ENCODE results near the gene DGKA. TPM values are rescaled to one million over a fixed set of nuclear protein-coding genes. Genes with fewer than 3 reads are reported as not detected.

Gene DGKA
- polyA plus RNA-seq, 1 of the 3 experiments (the other 2 are of a cell fraction), result 75.9 TPM

DNA sequence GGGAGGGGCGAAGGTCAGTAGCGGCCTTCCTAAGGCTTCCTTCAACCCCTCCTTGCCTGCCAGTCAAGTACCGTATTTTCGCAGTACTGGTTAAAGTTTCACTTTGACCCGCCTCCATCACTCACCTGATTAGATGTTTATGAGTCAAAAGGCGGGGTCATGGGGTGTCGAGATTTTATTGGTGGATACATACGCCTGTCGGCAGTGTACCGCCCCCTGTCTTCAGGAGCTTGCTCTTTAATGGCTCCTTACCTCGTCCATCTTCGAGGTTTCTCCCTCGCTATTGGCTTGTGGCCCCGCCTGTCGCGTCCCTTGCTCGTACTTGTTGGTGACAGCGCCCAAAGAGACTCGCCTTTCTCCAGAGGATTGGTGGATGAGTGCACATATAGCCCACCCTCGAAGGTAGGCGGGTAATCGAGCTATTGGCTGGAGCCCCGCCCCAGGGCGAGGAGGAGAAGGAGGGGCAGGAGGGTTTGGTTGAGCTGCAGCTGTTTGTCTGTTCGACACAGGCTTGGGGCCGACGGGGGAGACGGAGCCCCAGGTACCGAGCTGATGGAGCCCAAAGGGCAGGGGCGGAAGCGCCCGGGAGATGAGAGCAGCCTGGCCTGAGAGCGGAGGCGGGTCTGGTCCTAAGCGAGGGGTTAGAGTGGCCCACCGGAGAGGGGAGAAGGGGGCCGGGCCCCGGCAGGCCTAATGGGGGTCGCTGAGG is 42.8 kb downstream of the DGKA start, which contains the start of gene RAB5B (continued):
- TF ChIP-seq FOXM1 (IDR thresholded peaks at IDR 0.05; ENCODE audit: low read depth), result no peak
- TF ChIP-seq CHD2 (IDR thresholded peaks at IDR 0.05; ENCODE audit: low read length, partially characterized antibody), result peak; percentile 98
- peak; percentile 44; the same call in 1 of the 2 replicates for TF ChIP-seq YY1 (IDR thresholded peaks at IDR 0.05; ENCODE audit: low read depth)
- no peak for TF ChIP-seq RAD21 (IDR thresholded peaks at IDR 0.05; ENCODE audit: low read length)
- no peak for TF ChIP-seq FOSL2 (IDR thresholded peaks at IDR 0.05; ENCODE audit: borderline replicate concordance, low read depth)
- TF ChIP-seq MXI1 (IDR thresholded peaks at IDR 0.05; ENCODE audit: low read depth, low read length), result peak; percentile 78

DNA sequence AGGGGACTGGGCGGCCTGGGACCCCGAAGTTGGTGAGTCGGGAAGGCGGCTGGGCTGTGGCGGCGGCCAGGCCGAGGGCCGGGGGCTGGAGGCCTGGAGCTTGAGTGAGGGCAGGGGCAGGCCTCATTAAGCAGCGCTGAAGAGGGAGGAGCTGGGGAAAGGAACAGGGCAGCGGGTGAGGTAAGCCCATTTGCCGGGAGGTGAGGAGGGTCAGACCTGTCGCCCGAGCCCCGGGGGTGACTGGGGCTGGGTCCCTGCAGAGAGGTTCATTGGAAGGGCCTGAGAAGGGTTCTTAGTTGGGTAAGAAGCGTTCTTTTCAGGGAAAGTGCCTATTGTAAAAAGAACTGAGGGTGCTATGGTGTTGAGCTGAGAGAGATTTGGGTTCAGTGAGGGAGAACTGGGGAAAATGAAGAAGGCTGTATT is 43.4 kb downstream of the DGKA start:
- peak overlapping the region; percentile 91 for H3K9ac ChIP-seq
- ChIA-PET CTCF (interaction anchor here (0.6 to 2.8 kb wide), 12 partner anchors 10 to 294 kb away, joined by 3 to 28 read pairs (median 4); partner anchors contain the start of genes CD63 and SUOX), POLR2A (interaction anchor here (0.8 to 2.1 kb wide), 13 partner anchors 8 to 326 kb away, joined by 3 to 15 read pairs (median 4); partner anchors contain the start of genes CS, DNAJC14, IKZF4 and ORMDL2)
- TF ChIP-seq RAD21 (IDR thresholded peaks at IDR 0.05; ENCODE audit: low read length) (no peak), RXRA (IDR thresholded peaks at IDR 0.05; ENCODE audit: borderline replicate concordance, low read depth) (no peak), TCF12 (IDR thresholded peaks at IDR 0.05) (no peak), MXI1 (IDR thresholded peaks at IDR 0.05; ENCODE audit: low read depth, low read length) (no peak), TEAD4 (IDR thresholded peaks at IDR 0.05; ENCODE audit: borderline replicate concordance, insufficient read depth) (no peak), ELF1 (IDR thresholded peaks at IDR 0.05) (no peak)
- TF ChIP-seq, protein P1, sequence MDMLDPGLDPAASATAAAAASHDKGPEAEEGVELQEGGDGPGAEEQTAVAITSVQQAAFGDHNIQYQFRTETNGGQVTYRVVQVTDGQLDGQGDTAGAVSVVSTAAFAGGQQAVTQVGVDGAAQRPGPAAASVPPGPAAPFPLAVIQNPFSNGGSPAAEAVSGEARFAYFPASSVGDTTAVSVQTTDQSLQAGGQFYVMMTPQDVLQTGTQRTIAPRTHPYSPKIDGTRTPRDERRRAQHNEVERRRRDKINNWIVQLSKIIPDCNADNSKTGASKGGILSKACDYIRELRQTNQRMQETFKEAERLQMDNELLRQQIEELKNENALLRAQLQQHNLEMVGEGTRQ (IDR thresholded peaks at IDR 0.05; ENCODE audit: borderline replicate concordance, low read depth, low read length), result no peak
- peaks cover 18% of the 10 kb centered on the region for H3F3A ChIP-seq (replicated peaks; ENCODE audit: insufficient read depth)
- H3K27me3 ChIP-seq (ENCODE audit: insufficient read depth), result no peaks in the 10 kb centered on the region
- H3K79me2 ChIP-seq (ENCODE audit: insufficient read depth), result peaks cover 55% of the 10 kb centered on the region
- H3K27ac ChIP-seq (ENCODE audit: low read depth in 2 of 2, low read length in 1 of 2), result peak overlapping the region; percentile 79 to 83
- peak overlapping the region; percentile 53; the same call in 1 of the 2 replicates for H2AFZ ChIP-seq (ENCODE audit: low read depth)
- H3K36me3 ChIP-seq (replicated peaks in 1 of 2; ENCODE audit: control insufficient read depth in 1 of 2, insufficient read depth in 2 of 2, low read length in 1 of 2), result peaks cover 13 to 22% of the 10 kb centered on the region in 2 experiments
- H4K20me1 ChIP-seq (ENCODE audit: insufficient read depth), result no peaks in the 10 kb centered on the region
- H3K4me3 ChIP-seq (ENCODE audit: low read depth in 2 of 2, low read length in 1 of 2), result peak overlapping the region; percentile 69 to 94
- H3K4me1 ChIP-seq (ENCODE audit: control insufficient read depth in 1 of 2, insufficient read depth in 2 of 2, low read depth in 1 of 2, low read length in 1 of 2), result peaks cover 7% of the 10 kb centered on the region in 2 experiments; a peak in 3 of 4 replicates
- no peaks in the 10 kb centered on the region for H3K9me2 ChIP-seq
- no peaks in the 10 kb centered on the region for H3K9me3 ChIP-seq
- WGBS (ENCODE audit: low lambda C conversion rate), result under 1% methylated on average over 15 of the region's 15 CpGs
- peak; percentile 65 for DNase-seq
- H3K4me2 ChIP-seq, result peak overlapping the region; percentile 85

DNA sequence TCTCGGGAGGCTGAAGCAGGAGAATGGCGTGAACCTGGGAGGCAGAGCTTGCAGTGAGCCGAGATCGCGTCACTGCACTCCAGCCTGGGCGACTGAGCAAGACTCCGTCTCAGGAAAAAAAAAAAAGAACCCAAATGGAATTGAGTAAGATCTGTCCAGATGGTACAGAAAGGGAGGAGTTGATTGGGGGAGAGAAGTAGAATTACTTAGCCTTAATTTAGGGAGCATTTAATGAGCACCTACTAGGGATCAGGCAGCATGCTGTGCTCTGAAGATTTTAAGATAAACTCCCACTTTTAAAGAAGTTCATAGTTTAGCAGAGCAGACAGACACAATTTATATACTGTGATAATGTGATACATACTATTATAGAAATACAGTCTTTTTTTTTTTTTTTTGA is 47.4 kb downstream of the DGKA start:
- WGBS (ENCODE audit: low lambda C conversion rate), result 96% methylated on average over 7 of the region's 7 CpGs
- ChIA-PET CTCF (interaction anchor here (1.2 to 4.4 kb wide), 2 partner anchors 17 to 51 kb away, joined by 4 to 22 read pairs; no protein-coding TSS in a partner anchor), POLR2A (interaction anchor here (1.2 kb wide), 1 partner anchor 8 kb away, joined by 3 read pairs; no protein-coding TSS in a partner anchor)
- H3F3A ChIP-seq (replicated peaks; ENCODE audit: insufficient read depth), result peaks cover 6% of the 10 kb centered on the region
- no peak overlapping the region for H2AFZ ChIP-seq (ENCODE audit: low read depth)
- no peak overlapping the region for H3K4me2 ChIP-seq
- no peaks in the 10 kb centered on the region for H3K9me3 ChIP-seq
- no peak for DNase-seq
- H3K9ac ChIP-seq, result no peak overlapping the region
- no peak overlapping the region for H3K27ac ChIP-seq (ENCODE audit: low read depth in 2 of 2, low read length in 1 of 2)
- peaks cover 9 to 40% of the 10 kb centered on the region in 2 experiments for H3K36me3 ChIP-seq (replicated peaks in 1 of 2; ENCODE audit: control insufficient read depth in 1 of 2, insufficient read depth in 2 of 2, low read length in 1 of 2)
- H3K4me3 ChIP-seq (ENCODE audit: low read depth in 2 of 2, low read length in 1 of 2), result no peak overlapping the region
- TF ChIP-seq, protein P2, sequence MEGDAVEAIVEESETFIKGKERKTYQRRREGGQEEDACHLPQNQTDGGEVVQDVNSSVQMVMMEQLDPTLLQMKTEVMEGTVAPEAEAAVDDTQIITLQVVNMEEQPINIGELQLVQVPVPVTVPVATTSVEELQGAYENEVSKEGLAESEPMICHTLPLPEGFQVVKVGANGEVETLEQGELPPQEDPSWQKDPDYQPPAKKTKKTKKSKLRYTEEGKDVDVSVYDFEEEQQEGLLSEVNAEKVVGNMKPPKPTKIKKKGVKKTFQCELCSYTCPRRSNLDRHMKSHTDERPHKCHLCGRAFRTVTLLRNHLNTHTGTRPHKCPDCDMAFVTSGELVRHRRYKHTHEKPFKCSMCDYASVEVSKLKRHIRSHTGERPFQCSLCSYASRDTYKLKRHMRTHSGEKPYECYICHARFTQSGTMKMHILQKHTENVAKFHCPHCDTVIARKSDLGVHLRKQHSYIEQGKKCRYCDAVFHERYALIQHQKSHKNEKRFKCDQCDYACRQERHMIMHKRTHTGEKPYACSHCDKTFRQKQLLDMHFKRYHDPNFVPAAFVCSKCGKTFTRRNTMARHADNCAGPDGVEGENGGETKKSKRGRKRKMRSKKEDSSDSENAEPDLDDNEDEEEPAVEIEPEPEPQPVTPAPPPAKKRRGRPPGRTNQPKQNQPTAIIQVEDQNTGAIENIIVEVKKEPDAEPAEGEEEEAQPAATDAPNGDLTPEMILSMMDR (IDR thresholded peaks at IDR 0.05), result no peak
- TF ChIP-seq MEF2A (IDR thresholded peaks at IDR 0.05; ENCODE audit: borderline replicate concordance, low read depth), result no peak
- TF ChIP-seq, protein P1 (IDR thresholded peaks at IDR 0.05; ENCODE audit: borderline replicate concordance, low read depth, low read length), result no peak
- TF ChIP-seq EZH2phosphoT487 (IDR thresholded peaks at IDR 0.05; ENCODE audit: borderline replicate concordance, low read depth), result no peak
- TF ChIP-seq MXI1 (IDR thresholded peaks at IDR 0.05; ENCODE audit: low read depth, low read length), result no peak
- TF ChIP-seq NFIC (IDR thresholded peaks at IDR 0.05; ENCODE audit: borderline replicate concordance), result no peak
- TF ChIP-seq JUND (IDR thresholded peaks at IDR 0.05), result no peak
- TF ChIP-seq TAF1 (IDR thresholded peaks at IDR 0.05; ENCODE audit: borderline replicate concordance, low read depth, low read length), result no peak
- no peaks in the 10 kb centered on the region for H4K20me1 ChIP-seq (ENCODE audit: insufficient read depth)
- H3K79me2 ChIP-seq (ENCODE audit: insufficient read depth), result peaks cover 73% of the 10 kb centered on the region
- peaks cover 0 to 3% of the 10 kb centered on the region in 2 experiments; a peak in 2 of 4 replicates for H3K4me1 ChIP-seq (ENCODE audit: control insufficient read depth in 1 of 2, insufficient read depth in 2 of 2, low read depth in 1 of 2, low read length in 1 of 2)
- H3K27me3 ChIP-seq (ENCODE audit: insufficient read depth), result no peaks in the 10 kb centered on the region
- H3K9me2 ChIP-seq, result no peaks in the 10 kb centered on the region
